ENCODE results near the gene KLHL42.
A peak's percentile ranks its signal among the peaks of the same experiment; 100 is the strongest.
"Not testable (repeated sequence)": the region's sequence is repeated elsewhere in the genome, so short reads cannot be mapped to it uniquely, and the experiment has no call there.

Gene KLHL42, protein sequence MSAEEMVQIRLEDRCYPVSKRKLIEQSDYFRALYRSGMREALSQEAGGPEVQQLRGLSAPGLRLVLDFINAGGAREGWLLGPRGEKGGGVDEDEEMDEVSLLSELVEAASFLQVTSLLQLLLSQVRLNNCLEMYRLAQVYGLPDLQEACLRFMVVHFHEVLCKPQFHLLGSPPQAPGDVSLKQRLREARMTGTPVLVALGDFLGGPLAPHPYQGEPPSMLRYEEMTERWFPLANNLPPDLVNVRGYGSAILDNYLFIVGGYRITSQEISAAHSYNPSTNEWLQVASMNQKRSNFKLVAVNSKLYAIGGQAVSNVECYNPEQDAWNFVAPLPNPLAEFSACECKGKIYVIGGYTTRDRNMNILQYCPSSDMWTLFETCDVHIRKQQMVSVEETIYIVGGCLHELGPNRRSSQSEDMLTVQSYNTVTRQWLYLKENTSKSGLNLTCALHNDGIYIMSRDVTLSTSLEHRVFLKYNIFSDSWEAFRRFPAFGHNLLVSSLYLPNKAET

DNA sequence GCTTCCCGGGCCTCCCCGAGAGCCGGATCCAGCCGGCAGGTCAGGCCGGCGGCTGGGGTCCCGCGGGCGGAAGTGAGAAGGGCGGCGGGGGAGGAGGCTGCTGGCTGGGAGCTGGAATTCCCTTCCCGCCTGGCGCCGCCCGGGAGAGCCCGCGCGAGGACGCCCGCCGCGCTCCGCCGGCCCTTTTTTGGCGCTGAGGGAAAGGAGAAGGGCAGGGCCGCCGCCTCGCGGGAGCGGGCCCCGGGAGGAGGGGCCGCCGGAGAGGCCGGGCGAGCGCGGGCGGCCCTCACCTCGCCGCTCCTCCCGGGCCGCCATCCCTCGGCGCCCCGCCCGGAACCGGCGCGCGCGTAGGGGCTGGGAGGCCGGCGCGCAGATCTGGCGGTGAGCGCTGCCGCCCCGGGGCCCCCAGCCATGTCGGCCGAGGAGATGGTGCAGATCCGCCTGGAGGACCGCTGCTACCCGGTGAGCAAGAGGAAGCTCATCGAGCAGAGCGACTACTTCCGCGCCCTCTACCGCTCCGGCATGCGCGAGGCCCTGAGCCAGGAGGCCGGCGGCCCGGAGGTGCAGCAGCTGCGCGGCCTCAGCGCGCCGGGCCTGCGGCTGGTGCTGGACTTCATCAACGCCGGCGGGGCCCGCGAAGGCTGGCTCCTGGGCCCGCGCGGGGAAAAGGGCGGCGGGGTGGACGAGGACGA is at the start of gene KLHL42, which contains the start of gene MANSC4:
TSS of gene KLHL42 (plus strand) at position 314 of the 692 bp plus-strand sequence. CDS start at position 412, 98 bp downstream.
TSS of gene MANSC4 (minus strand) at position 317 of the 692 bp plus-strand sequence. CDS start 8,960 bp downstream, outside the sequence.
- peak; percentile 63 for DNase-seq

DNA sequence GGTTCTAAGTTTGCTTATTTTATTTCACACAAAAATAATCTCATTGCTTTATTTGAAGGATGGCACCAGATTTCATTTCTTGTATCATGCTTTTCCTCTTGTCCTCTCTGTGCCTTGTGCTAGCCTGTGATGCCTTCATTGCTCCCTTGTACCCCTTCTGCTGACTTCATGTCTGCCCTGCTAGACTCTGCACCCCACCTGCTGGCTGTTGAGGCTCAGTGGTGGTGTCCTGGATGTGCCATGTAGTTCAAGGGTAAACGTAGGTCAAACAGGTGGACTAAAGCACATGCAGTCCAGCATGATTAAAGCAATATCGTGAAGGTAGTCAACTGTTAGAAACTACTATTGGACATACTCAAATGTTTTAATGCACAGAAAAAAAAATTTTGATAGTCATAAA is 47.8 kb upstream of the KLHL42 start:
- no peak for DNase-seq

DNA sequence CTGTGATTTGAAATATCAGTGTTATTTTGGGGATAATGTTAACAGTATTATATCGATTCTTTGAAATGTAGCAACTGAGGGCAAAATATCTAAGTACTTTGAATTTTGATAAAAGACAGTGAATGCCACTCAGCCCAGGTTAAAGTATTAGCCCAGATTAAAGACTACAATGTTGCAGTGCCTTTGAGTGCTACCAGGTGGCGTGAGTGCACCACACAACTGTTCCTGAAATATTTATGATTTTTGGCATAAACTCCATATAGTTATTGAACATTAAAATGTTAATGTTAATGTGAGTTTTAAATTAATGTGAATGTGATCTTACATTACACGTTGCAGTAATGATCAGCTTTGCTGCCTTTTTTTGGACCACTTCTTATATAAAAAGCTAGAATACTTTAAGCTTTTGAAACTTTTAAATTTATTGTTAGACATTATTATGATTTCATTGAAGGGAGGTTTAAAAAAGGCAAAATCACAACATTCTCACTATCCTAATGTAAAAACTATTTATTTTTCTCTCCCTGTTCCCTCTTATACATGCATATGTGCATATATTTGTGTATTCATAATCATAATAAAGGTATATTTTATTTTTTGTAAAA is 46.9 kb upstream of the KLHL42 start:
- DNase-seq, result peak; percentile 37

DNA sequence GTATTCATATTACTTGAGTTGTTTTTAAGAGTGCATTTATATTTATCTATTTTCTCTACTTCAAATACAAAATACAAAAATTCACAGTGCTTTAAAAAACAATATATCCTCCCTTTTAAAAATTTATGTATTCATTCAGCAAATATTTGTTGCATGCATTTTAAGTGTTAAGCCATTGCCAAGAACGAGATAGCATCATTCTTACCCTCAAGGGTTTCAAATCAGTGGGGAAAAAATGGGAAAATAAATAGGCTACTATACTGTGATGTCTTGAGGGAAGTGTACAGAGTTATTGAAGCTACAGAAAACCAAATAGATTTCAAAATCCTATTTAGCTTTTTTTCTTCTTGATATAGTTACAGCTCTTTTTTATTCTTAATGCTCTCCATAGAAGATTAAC is 46.2 kb upstream of the KLHL42 start:
- no peak for DNase-seq

DNA sequence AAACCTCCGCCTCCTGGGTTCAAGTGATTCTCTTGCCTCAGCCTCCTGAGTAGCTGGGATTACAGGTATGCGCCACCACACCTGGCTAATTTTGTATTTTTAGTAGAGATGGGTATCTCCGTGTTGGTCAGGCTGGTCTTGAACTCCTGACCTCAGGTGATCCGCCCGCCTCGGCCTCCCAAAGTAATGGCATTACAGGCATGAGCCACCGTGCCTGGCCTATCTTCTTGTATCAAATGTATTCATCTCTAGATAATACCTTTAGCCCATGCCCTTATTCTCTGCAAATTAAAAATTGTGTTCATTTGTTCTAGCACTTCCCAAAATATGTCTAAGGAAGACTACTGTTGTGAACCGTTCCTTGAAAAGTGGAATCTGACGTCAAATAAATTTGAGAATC is 45.7 kb upstream of the KLHL42 start:
- not testable (repeated sequence) for DNase-seq

DNA sequence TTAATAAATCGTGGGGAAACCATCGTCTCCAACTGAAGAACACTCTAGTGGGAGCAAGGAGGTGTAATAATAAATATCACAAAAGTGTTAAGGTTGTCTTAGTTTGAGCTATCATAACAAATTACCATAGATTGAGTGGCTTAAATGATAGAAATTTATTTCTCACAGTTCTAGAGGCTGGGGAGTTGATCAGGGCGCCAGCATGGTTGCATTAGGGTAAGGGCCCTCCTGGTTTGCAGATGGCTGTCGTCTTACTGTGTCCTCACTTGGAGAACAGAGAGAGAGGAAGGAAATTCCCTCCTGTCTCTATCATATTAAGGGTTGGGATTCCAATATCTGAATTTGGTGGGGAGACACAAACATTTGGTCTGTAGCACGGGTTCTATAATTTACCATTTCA is 36.4 kb upstream of the KLHL42 start:
- DNase-seq, result no peak

DNA sequence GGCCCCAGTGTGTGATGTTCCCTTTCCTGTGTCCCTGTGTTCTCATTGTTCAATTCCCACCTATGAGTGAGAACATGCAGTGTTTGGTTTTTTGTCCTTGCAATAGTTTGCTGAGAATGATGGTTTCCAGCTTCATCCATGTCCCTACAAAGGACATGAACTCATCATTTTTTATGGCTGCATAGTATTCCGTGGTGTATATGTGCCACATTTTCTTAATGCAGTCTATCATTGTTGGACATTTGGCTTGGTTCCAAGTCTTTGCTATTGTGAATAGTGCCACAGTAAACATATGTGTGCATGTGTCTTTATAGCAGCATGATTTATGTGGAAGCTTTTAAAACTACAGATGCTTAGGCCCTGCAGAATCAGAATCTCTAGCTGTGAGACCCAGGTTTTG is 34.3 kb upstream of the KLHL42 start:
- not testable (repeated sequence) for DNase-seq

DNA sequence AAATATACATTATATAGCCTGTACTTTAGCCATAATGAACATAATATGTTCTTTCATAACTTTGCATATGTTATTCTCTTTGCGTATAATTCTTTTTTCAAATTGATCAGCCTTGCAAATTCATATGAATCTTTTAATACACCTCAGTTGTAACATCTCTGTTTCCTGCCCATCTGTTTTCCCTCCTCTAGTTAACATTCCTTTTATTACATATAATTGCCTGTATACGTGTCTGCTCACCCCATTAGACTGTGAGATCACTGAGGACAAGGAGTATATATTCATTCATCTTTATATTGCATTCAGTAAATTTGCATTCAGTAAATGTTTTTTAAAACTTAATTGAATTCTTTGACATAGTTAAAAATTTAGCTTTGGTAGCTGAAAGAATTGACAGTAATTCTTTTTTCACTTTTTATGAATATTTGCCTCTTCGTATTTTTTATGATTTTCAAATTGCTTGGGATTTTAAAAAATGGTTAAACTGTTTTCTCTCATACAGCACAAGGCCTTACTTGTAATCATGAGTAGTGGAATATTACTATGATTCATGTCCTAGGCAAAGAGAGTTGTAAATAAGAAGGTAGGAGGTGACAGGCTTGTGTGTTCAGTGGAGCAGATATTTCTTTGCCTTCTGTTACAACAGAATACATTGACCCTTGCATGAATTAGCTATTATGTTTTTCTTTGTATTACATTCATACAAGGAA is 32.8 kb upstream of the KLHL42 start:
- no peak for DNase-seq

DNA sequence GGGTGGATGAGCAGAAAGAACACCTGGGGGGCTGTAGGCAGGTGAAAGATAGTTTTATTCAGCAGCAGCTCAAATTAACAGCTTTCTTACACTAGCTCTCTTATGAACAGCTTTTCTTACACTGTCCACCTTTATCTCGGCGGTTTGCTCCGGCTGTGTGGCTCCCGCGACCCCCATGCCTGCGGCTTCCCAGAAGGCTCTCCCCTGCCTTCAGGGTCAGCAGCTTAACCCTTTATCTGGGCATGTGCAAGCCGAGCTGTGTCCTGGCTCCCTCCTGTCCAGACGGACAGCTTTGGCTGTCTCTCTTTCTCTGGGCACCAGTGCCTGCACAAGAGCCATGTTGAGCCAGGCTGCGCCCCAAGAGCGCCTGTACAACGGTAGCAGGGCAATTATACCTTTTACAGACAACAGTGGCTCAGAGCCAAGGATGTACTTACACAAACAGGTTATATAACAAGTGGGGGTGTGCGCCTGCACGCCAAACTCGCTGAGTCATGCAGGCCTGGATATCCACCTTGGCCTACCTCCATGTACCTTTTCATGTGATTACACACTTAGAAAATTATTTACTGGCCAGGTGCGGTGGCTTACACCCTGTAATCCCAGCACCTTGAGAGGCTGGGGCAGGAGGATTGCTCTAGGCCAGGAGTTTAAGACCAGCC is 28.5 kb upstream of the KLHL42 start:
- no peak for DNase-seq

DNA sequence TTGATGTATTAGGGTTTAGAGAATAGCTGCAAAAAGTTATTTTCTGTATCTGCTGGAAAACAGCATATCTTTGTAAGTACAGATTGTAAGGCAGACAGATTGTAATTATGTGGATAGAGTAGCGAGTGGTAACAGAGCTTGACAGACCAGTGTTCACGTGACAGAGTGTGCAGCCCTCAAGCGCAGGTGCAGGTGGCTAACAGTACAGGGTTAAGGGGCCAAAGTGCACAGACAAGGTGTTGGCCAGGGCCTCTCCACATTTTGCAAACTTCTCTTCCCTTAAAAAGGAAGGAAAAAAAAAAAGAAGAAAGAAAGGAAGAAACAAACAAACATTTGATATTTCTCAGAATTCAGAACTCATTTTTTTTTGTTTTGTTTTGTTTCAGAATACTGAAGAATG is 25.2 kb upstream of the KLHL42 start:
- no peak for DNase-seq

DNA sequence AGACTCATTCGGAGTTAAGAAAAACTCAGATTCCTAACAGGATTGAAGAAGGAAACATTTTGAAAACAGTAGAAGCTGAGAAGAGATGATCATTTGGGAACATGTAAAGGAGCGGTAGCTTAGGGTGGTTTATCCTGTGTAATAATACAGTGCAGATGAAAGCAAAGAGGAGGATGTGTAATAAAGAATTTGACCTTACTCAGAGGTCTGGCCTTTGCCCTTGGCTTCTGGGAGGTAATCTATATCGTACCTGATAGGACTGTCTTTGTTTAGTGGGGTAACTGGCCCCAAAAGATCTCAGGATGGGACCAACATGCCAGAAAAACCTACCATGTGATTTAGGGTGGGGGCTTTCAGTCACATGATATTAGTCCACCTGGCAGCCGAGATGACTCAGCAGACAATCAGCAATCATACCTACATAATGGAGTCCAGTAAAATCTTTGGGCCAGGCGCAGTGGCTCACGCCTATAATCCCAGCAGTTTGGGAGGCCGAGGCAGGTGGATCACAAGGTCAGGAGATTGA is 23.3 kb upstream of the KLHL42 start:
- DNase-seq, result no peak

DNA sequence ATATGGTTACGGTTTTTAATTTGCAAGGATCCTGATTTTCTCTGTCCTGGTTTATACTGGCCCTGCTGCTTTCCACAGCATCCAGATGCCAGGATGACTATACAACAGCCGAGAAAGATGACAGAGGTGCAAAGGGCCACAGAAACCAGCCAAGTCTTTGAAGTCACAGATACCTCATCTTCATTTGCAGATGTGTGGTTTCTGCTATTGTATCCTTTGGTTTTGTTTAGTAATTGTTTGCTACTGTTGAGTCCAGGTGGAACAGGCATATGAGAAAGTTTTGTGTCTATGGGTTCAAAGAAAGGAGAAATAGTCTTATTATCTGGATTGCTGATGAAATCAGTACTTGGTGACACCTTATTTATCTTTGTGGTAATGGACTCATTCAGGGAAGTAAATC is 17.3 kb upstream of the KLHL42 start:
- no peak for DNase-seq

DNA sequence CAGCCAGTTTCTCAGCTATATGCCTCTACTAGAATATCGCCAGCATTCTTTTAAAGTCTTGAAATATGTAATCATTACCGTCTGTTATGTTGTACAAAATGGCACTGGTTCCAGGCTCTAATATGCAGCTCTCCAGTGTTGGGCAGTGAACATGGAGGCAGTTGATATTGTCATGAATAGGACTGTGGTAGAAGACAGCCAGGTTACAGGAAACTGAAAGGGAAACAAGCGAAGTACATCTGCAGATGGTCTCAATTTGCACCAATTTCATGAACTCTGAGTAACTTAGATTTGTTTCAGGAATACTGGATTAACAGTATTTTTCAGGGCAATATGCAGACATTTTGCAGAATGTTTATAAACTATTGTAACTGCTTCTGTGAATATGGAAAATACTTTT is 13.4 kb upstream of the KLHL42 start:
- DNase-seq, result no peak

DNA sequence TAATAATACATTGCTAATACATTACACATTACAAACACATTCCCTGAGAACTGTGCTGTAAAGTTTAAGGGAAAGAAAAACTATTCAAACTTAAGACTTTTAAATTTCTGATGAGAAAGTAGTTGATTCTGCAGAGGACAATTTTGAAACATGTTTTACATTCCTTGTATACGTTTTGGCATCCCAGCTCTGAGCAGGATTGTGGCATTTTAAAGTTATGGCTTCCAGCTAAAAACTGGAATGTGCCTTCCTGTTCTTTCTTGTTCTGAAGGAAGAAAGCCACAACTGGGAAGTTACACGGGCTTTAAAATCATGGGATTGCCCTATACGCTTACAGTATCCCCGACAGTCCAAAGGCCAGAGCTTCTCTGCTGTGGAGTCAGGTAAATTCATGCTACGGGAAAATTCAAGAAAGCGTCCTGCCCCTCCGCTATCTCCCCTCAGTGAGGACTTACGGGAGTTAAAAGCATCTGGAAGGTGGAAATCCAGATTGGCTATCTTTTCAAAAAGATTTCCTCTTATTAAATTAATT is 10.8 kb upstream of the KLHL42 start:
- no peak for DNase-seq

DNA sequence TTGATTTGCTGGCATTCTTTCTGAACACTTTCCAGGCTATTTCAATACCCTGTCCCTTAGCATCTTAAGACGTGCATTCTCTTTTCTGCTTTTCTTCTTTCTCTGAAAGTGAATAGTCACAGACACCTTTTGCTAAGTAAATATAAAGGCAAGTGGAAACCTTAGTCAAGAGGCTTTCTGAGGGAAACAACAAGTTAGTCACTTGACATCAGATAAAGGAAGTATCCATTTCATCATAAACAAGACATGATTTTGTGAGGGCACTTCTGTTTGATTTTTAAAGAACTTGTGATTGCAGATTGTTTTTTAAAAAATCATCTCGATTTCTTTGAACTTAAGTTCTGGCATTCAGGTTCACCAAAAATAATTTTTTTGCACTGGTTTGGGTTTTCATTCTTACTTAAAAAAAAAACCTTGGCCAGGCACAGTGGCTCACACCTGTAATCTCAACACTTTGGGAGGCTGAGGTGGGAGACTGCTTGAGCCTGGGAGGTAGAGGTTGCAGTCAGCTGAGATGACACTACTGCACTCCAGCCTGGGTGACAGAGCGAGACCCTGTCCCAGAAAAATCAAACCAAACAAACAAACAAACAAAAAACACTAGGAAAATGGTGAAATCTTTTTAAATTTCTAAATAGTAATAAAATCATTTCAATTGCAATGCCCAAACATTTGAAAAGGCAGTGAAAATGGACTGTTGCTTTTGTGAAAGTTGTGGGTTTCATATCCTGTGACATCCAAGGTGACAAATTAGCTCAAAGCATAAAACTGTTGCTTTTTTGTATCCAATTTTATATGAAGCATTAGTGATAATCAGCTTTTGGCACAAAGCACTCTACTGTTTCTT is 8.3 kb upstream of the KLHL42 start:
- no peak for DNase-seq

DNA sequence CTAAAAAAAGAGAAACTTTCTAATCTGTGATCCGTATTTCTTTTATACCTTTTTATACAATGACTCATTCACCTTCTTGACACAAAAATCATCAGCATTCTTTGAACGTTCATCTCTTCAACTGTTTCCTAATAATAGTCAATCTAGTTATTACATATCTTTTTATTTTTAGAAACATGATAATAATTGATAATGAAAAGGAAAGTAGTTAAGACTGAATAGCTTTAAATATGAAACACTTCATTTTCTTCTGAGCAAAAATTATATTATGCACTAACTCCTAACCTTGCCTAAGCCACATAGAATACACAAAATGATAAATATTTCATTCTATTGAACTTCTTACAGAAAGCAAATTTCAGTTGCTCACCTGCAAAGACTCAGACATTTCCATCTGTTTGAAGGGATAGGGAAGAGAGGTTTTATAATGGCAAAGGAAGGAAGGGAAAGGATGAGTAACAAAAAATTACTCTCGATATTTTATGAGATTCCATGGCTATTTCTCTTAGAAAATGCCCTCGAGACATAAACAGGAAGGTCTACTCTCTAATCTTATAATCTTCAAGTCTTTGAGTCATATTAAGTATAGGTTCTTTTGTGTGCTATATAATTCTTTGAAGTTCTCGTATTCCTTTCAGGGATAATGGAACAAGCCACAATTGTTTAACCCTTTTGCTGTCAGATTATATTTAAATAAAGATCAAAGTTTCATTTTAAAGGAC is 7.5 kb upstream of the KLHL42 start:
- no peak for DNase-seq

DNA sequence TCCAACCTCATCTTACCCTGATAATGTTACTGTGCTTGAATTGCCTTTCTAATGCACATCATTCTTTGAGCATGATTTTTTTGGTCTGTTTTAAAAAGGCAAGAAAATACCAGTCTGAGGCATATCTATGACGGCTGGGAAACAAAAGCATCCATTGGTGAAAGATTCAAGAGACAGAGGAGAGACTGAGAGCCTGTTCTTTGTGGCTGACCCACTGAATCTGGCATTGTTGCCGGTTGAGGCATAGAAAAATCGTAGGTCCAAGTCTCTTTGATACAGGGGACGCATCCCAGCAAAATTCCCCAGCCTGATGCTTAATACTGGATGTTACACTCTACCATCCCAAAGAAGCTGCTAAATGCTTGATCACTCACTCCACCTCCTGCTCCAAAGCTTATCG is 2.9 kb upstream of the KLHL42 start:
- no peak for DNase-seq

DNA sequence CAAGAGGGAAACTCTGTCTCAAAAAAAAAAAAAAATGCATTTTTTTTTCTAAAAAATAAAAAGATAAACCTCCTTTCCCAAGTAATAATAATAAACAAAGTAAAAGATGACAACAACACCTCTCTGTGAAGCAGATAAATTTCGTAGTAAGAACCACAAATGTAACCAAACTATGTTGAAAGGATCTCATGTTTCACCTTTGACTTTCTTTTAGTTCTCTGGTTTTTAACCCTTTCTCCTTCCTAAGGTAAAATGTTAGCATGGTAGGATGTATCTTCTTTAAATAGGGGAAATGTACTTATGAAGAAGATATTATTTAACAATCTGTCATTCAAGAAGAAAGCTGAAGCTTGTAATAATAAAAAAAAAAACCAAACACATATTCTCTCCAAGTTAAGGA is 1.8 kb upstream of the KLHL42 start:
- no peak for DNase-seq

DNA sequence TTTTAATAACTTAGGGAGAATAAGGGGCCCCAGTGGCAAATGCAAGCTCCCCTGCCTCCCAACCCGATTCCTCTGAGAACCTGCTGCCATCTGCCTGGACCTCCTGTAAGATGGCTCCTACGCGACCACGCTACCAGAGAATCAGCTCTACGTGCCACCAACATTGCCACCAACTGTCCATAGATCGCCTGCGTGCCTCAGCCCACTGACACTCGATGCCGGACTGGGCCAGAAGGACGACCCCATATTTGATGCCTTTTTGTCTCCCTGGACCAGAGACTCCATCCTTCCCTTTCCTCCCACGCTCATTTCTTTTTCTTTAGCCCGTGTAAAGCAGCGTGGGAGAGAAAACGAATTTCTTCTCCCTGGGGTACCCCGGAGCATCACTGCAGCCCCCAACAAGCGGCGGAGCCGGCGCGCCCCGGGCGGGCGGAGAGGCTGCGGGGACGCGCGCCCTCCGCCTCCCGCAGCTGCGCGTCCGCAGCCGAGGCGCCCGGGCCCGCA is 565 bp upstream of the KLHL42 start:
- no peak for DNase-seq

Measured in activated CD4-positive, alpha-beta T cell treated with anti-CD3 and anti-CD28 coated beads, Interleukin-2, amount 50 U/mL, for 1 hour (primary cell).